Measurements from ENCODE around the gene DLG4.

DLG4 gene

DNA sequence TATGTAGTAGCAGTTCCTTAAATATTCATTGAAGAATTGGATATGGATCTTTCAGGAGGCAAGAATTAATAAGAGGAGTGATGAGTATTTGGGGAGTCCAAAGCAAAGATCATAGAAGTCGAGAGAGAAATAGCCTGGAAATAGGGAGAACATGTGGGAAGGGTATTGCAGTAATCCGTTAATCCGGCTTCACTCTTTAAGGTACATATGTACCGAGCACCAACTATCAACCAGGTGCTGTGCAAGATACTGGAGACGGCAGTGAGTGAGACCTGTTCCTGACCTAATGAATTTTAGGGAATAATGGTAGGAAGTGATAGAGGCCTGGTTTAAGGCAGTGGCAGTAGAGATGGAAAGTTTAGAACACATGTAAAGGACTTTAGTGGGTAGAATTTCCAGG lies 33.4 kb upstream of the DLG4 start:
- Histone ChIP-seq H3K27ac (peak overlapping the region; percentile 99), H3K4me3 (peak overlapping the region; percentile 95)
- no peak for DNase-seq (ENCODE audit: low spot score)
- TF ChIP-seq, protein P1, sequence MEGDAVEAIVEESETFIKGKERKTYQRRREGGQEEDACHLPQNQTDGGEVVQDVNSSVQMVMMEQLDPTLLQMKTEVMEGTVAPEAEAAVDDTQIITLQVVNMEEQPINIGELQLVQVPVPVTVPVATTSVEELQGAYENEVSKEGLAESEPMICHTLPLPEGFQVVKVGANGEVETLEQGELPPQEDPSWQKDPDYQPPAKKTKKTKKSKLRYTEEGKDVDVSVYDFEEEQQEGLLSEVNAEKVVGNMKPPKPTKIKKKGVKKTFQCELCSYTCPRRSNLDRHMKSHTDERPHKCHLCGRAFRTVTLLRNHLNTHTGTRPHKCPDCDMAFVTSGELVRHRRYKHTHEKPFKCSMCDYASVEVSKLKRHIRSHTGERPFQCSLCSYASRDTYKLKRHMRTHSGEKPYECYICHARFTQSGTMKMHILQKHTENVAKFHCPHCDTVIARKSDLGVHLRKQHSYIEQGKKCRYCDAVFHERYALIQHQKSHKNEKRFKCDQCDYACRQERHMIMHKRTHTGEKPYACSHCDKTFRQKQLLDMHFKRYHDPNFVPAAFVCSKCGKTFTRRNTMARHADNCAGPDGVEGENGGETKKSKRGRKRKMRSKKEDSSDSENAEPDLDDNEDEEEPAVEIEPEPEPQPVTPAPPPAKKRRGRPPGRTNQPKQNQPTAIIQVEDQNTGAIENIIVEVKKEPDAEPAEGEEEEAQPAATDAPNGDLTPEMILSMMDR (IDR thresholded peaks at IDR 0.05), result no peak

DNA sequence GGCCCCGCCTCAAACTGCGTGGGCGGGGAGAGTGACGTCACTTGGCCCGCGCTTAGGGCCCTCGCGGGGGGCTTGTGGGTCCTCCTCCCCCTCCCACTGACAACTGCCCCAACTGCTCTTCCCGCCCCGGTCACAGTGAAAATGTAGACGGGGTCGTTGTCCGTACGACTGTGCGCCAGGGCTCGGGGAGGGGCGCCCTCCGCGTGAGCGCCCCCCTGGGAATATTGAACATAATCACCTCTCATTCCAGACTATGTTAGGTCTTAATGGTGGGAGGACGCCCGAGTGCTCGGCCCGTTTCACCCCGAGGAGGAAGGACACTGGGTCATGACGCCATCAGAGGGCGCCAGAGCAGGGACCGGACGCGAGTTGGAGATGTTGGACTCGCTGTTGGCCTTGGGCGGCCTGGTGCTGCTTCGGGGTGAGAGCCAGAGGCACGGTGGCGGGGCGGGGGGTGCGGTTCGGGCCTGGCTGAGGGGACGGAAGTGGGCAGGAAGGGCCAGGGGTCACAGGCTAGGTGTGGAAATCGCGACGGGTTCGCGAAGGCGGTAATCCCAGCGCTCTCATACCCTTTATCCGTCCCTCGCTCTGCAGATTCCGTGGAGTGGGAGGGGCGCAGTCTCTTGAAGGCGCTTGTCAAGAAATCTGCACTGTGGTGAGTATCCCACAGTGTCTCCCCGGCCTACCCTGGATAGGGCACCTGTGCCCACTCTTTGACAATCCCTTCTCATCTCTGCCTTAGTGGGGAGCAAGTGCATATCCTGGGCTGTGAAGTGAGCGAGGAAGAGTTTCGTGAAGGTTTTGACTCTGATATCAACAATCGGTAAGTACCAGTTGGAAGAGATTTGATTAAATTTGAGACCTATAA lies 32.8 kb upstream of the DLG4 start, which contains the start of gene ELP5:
Gene ELP5 (plus strand): TSS at position 40 of the 868 bp plus-strand sequence. CDS start 336 bp downstream, at position 376.
- peak; percentile 99 for DNase-seq (ENCODE audit: low spot score)
- peak within 1 kb of the TSS; percentile 99 for H3K27ac ChIP-seq
- peak within 1 kb of the TSS; percentile 95 for H3K4me3 ChIP-seq
- TF ChIP-seq, protein P1 (IDR thresholded peaks at IDR 0.05), result no peak

DNA sequence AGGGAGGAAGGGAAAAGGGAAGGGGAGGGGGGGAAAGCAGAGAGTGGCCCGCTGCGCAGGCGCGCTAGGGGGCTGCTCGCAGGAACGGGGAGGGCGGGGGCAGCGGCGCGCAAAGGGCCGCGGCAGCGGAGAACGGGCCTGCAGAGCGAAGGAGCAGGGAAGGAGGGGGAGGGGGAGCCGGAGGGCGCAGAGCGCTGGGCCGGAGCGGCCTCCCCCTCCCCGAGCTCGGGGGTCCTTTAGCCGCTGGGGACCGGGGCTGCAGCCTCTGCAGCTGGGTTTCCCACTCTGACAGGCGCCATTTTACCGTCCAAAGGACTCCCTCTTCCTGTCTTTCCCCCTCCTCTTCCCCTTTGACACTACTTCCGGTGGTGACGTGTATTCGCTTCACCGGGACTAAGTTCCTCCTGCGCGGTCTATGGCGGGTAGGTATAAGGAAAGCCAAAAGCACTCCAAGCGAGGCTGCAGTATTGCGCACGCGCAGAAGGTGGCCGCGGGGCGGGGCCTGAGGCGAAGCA lies 32.1 kb upstream of the DLG4 start, which contains the start of gene CTDNEP1:
Gene CTDNEP1 (minus strand): TSS at position 74 of the 515 bp plus-strand sequence. CDS start 438 bp downstream, outside the sequence.
- TF ChIP-seq, protein P1 (IDR thresholded peaks at IDR 0.05), result no peak

DNA sequence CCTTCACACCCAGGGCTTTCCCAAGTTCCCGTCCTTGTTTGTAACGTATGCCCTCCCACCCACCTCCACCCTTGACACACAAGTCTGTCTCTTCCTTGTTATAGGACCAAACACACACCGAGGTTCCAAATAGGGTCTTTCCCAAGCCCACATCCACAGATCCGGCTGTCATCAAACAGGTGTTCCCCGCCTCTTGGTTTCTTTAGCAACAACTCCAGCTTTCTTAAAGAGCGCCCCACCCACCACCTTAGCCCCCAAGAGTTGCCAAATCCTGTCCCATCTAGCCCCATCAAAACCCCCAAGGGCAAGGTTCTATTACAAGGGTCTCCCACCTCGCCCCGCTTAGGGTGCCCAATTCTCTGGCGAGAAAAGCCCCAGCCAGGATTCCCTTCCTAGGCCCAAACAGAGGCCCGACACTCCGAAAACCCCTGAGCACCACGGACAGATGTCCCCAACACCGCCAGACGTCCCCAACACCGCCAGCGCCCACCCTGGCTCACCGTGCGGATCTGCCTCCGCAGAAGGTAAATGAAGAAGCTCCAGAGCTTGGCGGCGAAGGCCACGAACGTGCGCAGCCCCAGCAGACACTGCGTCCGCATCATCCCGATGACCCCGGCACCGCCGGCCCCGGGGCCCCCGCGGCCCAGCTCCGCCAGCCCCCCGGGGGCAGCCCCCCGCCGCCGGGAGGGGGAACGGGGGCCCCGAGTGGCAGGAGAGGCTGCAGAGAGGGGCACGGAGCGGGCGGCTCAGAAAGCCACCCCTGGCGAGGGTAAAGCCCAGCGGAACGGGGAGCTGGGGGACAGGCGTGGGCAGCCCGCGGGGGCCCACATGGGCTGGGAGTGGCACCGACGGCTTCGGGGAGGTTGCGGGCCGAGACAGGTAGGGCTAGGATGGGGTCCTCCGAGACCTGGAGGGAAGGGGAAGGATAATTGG lies 31.3 kb upstream of the DLG4 start:
- peak overlapping the region; percentile 99 for H3K27ac ChIP-seq
- DNase-seq (ENCODE audit: low spot score), result no peak
- TF ChIP-seq, protein P1 (IDR thresholded peaks at IDR 0.05), result no peak
- H3K4me3 ChIP-seq, result peak overlapping the region; percentile 95

More for the DNA sequence above, 32.1 kb upstream of the DLG4 start, which contains the start of gene CTDNEP1:
- Histone ChIP-seq H3K27ac (peak within 1 kb of the TSS; percentile 99), H3K4me3 (peak within 1 kb of the TSS; percentile 95)
- DNase-seq (ENCODE audit: low spot score), result no peak

DNA sequence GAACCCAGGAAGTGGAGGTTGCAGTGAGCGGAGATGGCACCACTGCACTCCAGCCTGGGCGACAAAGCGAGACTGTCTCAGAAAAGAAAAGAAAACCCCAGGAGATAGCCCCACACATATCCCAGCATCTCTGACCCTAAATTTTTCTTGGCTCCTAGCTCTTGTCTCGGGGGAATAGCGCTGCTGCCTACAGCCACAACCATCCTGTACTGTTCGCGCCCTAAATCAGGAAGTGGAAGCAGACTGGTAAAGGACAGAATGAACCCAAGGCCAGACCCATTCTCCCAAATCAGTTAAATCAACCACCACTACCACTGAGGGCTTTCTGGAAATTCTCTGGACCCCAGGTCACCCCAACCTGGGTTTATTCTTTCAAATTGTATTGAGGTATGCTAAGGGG lies 30.2 kb upstream of the DLG4 start:
- Histone ChIP-seq H3K4me3 (peak overlapping the region; percentile 95), H3K27ac (no peak overlapping the region)
- DNase-seq (ENCODE audit: low spot score), result no peak

DNA sequence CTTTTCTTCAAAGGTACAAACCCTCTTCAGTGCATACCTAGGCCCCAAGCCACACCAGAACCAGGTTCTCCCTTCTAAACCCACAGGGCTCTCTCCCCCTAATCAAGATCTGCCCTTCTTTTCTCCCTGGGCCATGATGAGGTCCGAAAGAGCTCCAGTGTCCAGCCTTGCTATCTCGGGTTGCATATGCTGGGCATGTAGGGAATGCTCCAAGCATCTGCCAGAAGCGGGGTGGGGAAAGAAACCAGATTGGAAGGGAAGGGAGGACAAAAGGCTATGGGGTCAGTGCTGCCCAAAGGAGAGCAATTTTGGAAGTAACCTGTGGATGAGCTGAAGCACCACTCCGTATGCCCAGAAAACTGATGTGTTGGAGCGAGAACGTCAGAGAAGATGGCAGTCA lies 29.6 kb upstream of the DLG4 start:
- TF ChIP-seq, protein P1 (IDR thresholded peaks at IDR 0.05), result no peak
- Histone ChIP-seq H3K4me3 (no peak overlapping the region), H3K27ac (no peak overlapping the region)
- DNase-seq (ENCODE audit: low spot score), result no peak

More for the DNA sequence above, 30.2 kb upstream of the DLG4 start:
- TF ChIP-seq, protein P1 (IDR thresholded peaks at IDR 0.05), result no peak
